Gastrocnemius medialis (tissue), 4 donors: Measurements from ENCODE around the gene SMIM44. TPM values are rescaled to one million over a fixed set of nuclear protein-coding genes. Genes with fewer than 3 reads are reported as not detected.

ENCODE experiments used
- ATAC-seq, 2 donors: fragments of 150-250 bp; one replicate each; pipeline ENCODE4 v1.9.1; 2016
- DNase-seq, 2 donors: peaks; one replicate each; pipeline ENCODE4 v3.0.0-alpha.2; 2019
- H3K27ac ChIP-seq, 4 donors: fragments of 200-600 bp; sonication (generic); 1 replicate in 1 of 4; 2 replicates in 3 of 4; pipeline ENCODE4 v1.5.1; 2016 to 2018; ENCODE audit warnings: mild to moderate bottlenecking in 2 of 4, moderate library complexity in 1 of 4
- H3K27me3 ChIP-seq, 3 donors: fragments of 200-600 bp; sonication (generic) in 2 of 3; 1 replicate in 1 of 3; 2 replicates in 2 of 3; pipeline versions ENCODE4 v1.5.1 to v1.6.0; 2016 to 2019; ENCODE audit warnings: mild to moderate bottlenecking in 1 of 3, moderate library complexity in 1 of 3
- H3K36me3 ChIP-seq, 2 donors: fragments of 200-600 bp; sonication (generic) in 1 of 2; one replicate each; pipeline ENCODE4 v1.5.1; 2017 to 2018
- H3K4me1 ChIP-seq, 2 donors: fragments of 200-600 bp; sonication (generic) in 1 of 2; one replicate each; pipeline ENCODE4 v1.5.1; 2016 to 2017; ENCODE audit warnings: mild to moderate bottlenecking in 2 of 2
- H3K4me3 ChIP-seq, 4 donors: fragments of 200-600 bp; sonication (generic) in 3 of 4; 1 replicate in 1 of 4; 2 replicates in 3 of 4; pipeline ENCODE4 v1.5.1; 2016 to 2019; ENCODE audit warnings: mild to moderate bottlenecking in 2 of 4
- H3K9me3 ChIP-seq, 3 donors: fragments of 200-600 bp; sonication (generic) in 2 of 3; 1 replicate in 1 of 3; 2 replicates in 2 of 3; pipeline ENCODE4 v1.5.1; 2016 to 2019
- CTCF ChIP-seq, 5 experiments: fragments of 450-650 bp in 3 of 5; fragments of 200-600 bp in 2 of 5; sonication (generic) in 2 of 5; IDR thresholded peaks in 4 of 5; conservative IDR thresholded peaks in 1 of 5; 1 replicate in 4 of 5; 2 replicates in 1 of 5; pipeline ENCODE4 v1.5.1; 2016 to 2019; ENCODE audit warnings: antibody characterized with exemption in 5 of 5, mild to moderate bottlenecking in 3 of 5, moderate library complexity in 3 of 5
- POLR2A ChIP-seq, 2 donors: fragments of 450-650 bp; IDR thresholded peaks; one replicate each; pipeline ENCODE4 v1.6.1; 2017; ENCODE audit warnings: antibody characterized with exemption in 2 of 2, mild to moderate bottlenecking in 2 of 2, moderate library complexity in 2 of 2
- in situ Hi-C, 4 donors: fragments of 200-750 bp; cut with MboI; loops; one replicate each; pipeline versions ENCODE4 v1.15.0 to v1.8.0; 2017; ENCODE audit warnings: low sequenced_read_pairs in 4 of 4
- intact Hi-C: fragments of 100-400 bp; cut with DNase I; formaldehyde crosslinking; loops from one replicate; pipeline ENCODE4 v1.15.1; 2023; ENCODE audit warnings: low total_unique reads
- total RNA-seq, 4 donors: library from RNA; depleted of rRNA; stranded (reverse); fragments of >200 nt; gene quantifications; one replicate each; pipeline versions ENCODE4 v1.1.0 to v1.2.3, GENCODE V29; 2016

The SMIM44 gene
- total RNA-seq, 4 donors from 2014 or later, result not detected

- ATAC-seq (no peak), DNase-seq (no peak)
- in situ Hi-C loops (no loop called here), intact Hi-C loops (no loop called here)
- H3K27ac ChIP-seq, result no peak overlapping the region
- H3K4me1 ChIP-seq, result no peaks in the 10 kb centered on the region
- TF ChIP-seq CTCF (IDR thresholded peaks at IDR 0.05 in 4 of 5, conservative IDR thresholded peaks at IDR 0.05 in 1 of 5) (no peak), POLR2A (IDR thresholded peaks at IDR 0.05) (no peak)
- H3K9me3 ChIP-seq, result no peaks in the 10 kb centered on the region
- no peak overlapping the region for H3K4me3 ChIP-seq
- peaks cover 0 to 47% of the 10 kb centered on the region in 2 donors for H3K36me3 ChIP-seq
- H3K27me3 ChIP-seq, result no peaks in the 10 kb centered on the region
Measured at GRCh38 chr19:3522421-3523360, 39.5 kb upstream of the SMIM44 start.

- Histone ChIP-seq H3K4me1 (peaks cover 7 to 9% of the 10 kb centered on the region in 2 donors), H3K27me3 (no peaks in the 10 kb centered on the region), H3K36me3 (peaks cover 0 to 31% of the 10 kb centered on the region in 2 donors), H3K27ac (no peak overlapping the region), H3K4me3 (no peak overlapping the region), H3K9me3 (no peaks in the 10 kb centered on the region)
- TF ChIP-seq CTCF (IDR thresholded peaks at IDR 0.05 in 4 of 5, conservative IDR thresholded peaks at IDR 0.05 in 1 of 5) (no peak), POLR2A (IDR thresholded peaks at IDR 0.05) (no peak)
- in situ Hi-C loops (no loop called here), intact Hi-C loops (no loop called here)
- DNase-seq (no peak), ATAC-seq (no peak)
Measured at GRCh38 chr19:3521104-3521445, 37.8 kb upstream of the SMIM44 start.

- peaks cover 10% of the 10 kb centered on the region in 2 donors for H3K4me1 ChIP-seq
- in situ Hi-C loops (no loop called here), intact Hi-C loops (no loop called here)
- TF ChIP-seq POLR2A (IDR thresholded peaks at IDR 0.05) (no peak), CTCF (IDR thresholded peaks at IDR 0.05 in 4 of 5, conservative IDR thresholded peaks at IDR 0.05 in 1 of 5) (no peak)
- H3K27ac ChIP-seq, result no peak overlapping the region
- H3K9me3 ChIP-seq, result no peaks in the 10 kb centered on the region
- no peak overlapping the region for H3K4me3 ChIP-seq
- ATAC-seq (no peak), DNase-seq (no peak)
- peaks cover 0 to 26% of the 10 kb centered on the region in 2 donors for H3K36me3 ChIP-seq
- no peaks in the 10 kb centered on the region for H3K27me3 ChIP-seq
Measured at GRCh38 chr19:3520166-3521103, 37.2 kb upstream of the SMIM44 start.

- Histone ChIP-seq H3K36me3 (peaks cover 0 to 17% of the 10 kb centered on the region in 2 donors), H3K27me3 (no peaks in the 10 kb centered on the region), H3K27ac (no peak overlapping the region), H3K4me1 (peaks cover 10% of the 10 kb centered on the region in 2 donors), H3K4me3 (no peak overlapping the region), H3K9me3 (no peaks in the 10 kb centered on the region)
- no peak for DNase-seq
- no peak for ATAC-seq
- no peak for TF ChIP-seq POLR2A (IDR thresholded peaks at IDR 0.05)
- no peak for TF ChIP-seq CTCF (IDR thresholded peaks at IDR 0.05 in 4 of 5, conservative IDR thresholded peaks at IDR 0.05 in 1 of 5)
- in situ Hi-C loops, result no loop called here
- intact Hi-C loops, result no loop called here
Measured at GRCh38 chr19:3519126-3519525, 35.9 kb upstream of the SMIM44 start.
